Ramos (cell line): ENCODE results near the gene MYH7.

Experiments used
- in situ Hi-C: fragments of 300-500 bp; cut with MboI; formaldehyde crosslinking; loops from one replicate; pipeline ENCODE4 v1.14.3; 2022; ENCODE audit warnings: low sequenced_read_pairs; ENCODE audit not compliant: unreplicated experiment

MYH7 gene

GRCh38 chr14:23377573-23378563, 57.6 kb downstream of the MYH7 start:
- in situ Hi-C loops: loop anchor here (10.0 to 25.0 kb wide), 2 partner anchors 113 to 691 kb away; no protein-coding TSS in a partner anchor

GRCh38 chr14:23377198-23377550, 58.3 kb downstream of the MYH7 start:
- in situ Hi-C loops: loop anchor here (10.0 to 25.0 kb wide), 2 partner anchors 112 to 690 kb away; no protein-coding TSS in a partner anchor

- in situ Hi-C loops: loop anchor here (10.0 to 25.0 kb wide), 2 partner anchors 112 to 689 kb away; no protein-coding TSS in a partner anchor
Observed at GRCh38 chr14:23376482-23377197, 58.8 kb downstream of the MYH7 start, which contains the start of gene CMTM5. Gene CMTM5 (plus strand): TSS chr14:23377046. CDS start chr14:23377252, 206 bp downstream.

GRCh38 chr14:23375527-23376251, 59.8 kb downstream of the MYH7 start:
- in situ Hi-C loops: loop anchor here (10.0 to 25.0 kb wide), 2 partner anchors 111 to 688 kb away; no protein-coding TSS in a partner anchor

- in situ Hi-C loops: loop anchor here (10.0 kb wide), 1 partner anchor 108 kb away; no protein-coding TSS in a partner anchor
Observed at GRCh38 chr14:23373041-23373440, 62.4 kb downstream of the MYH7 start.

- in situ Hi-C loops: loop anchor here (10.0 kb wide), 1 partner anchor 108 kb away; no protein-coding TSS in a partner anchor
Observed at GRCh38 chr14:23372509-23372908, 63.0 kb downstream of the MYH7 start, which contains the start of gene IL25. Gene IL25 (plus strand): TSS chr14:23372809.

- in situ Hi-C loops: loop anchor here (10.0 kb wide), 1 partner anchor 107 kb away; no protein-coding TSS in a partner anchor
Observed at GRCh38 chr14:23371865-23372264, 63.6 kb downstream of the MYH7 start.

- in situ Hi-C loops: loop anchor here (10.0 kb wide), 1 partner anchor 105 kb away; no protein-coding TSS in a partner anchor
Observed at GRCh38 chr14:23370221-23370620, 65.2 kb downstream of the MYH7 start.

- in situ Hi-C loops: no loop called here
Observed at GRCh38 chr14:23366426-23366921, 69.0 kb downstream of the MYH7 start.

GRCh38 chr14:23365732-23366425, 69.6 kb downstream of the MYH7 start:
- in situ Hi-C loops: no loop called here

- in situ Hi-C loops: no loop called here
Observed at GRCh38 chr14:23365036-23365731, 70.3 kb downstream of the MYH7 start, which contains the start of gene EFS. Gene EFS (minus strand): TSS chr14:23365172. CDS start chr14:23365025, 147 bp downstream.

- in situ Hi-C loops: no loop called here
Observed at GRCh38 chr14:23364164-23365035, 71.1 kb downstream of the MYH7 start.
